Measurements from ENCODE around the gene GPC6. TPM values are rescaled to one million over a fixed set of nuclear protein-coding genes. Genes with fewer than 3 reads are reported as not detected.

Gene GPC6
- total RNA-seq, 1 donor from 2014 or later: 63.0 TPM

- no peaks in the 10 kb centered on the region for H3K27me3 Mint-ChIP-seq (ENCODE audit: low read depth, unreplicated experiment)
- H3K4me2 ChIP-seq (ENCODE audit: low read length): no peak overlapping the region
Measured at GRCh38 chr13:93800342-93800741, 573.7 kb downstream of the GPC6 start.

DNA sequence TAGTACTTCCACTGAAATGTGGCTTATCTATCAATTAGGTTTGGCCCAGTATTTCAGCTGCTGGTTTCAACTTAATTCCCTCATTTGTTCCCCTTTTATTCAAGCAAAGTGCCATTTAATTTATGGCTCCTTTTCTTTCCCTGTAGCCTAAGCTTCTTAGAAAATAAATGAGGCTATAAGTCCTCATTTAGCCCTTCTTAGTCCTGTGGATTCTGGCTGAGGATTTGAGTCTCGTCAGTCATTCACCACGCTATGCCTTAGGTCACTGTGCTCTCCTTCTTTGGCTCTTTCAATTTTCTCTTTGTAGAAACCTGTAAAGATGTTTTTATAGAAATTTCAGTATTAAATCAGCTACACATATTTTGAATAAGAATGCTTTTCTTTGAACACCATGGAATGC, 579.1 kb downstream of the GPC6 start:
- DNase-seq (ENCODE audit: low read depth) (no peak), FAIRE-seq (no peak)
- no peak overlapping the region for H2AFZ ChIP-seq (ENCODE audit: low read depth, low read length)
- peaks cover 6% of the 10 kb centered on the region for H4K20me1 ChIP-seq (ENCODE audit: insufficient read depth, low read length)
- no peak overlapping the region for H3K27ac Mint-ChIP-seq (ENCODE audit: unreplicated experiment)
- H3K27me3 Mint-ChIP-seq (ENCODE audit: low read depth, unreplicated experiment): no peaks in the 10 kb centered on the region
- no peaks in the 10 kb centered on the region for H3K9me3 ChIP-seq (ENCODE audit: insufficient read depth, low read depth, low read length)
- H3K4me1 ChIP-seq (ENCODE audit: insufficient read depth, low read length): no peaks in the 10 kb centered on the region
- H3K9ac ChIP-seq (ENCODE audit: low read length): no peak overlapping the region
- H3K27me3 ChIP-seq (ENCODE audit: insufficient read depth, low read length): no peaks in the 10 kb centered on the region
- H3K4me3 Mint-ChIP-seq (ENCODE audit: unreplicated experiment): no peak overlapping the region
- no peaks in the 10 kb centered on the region for H3K36me3 ChIP-seq (ENCODE audit: insufficient read depth, low read length)
- H3K27ac ChIP-seq (ENCODE audit: low read depth, low read length): no peak overlapping the region
- H3K9me3 Mint-ChIP-seq (ENCODE audit: unreplicated experiment): no peaks in the 10 kb centered on the region
- H3K4me2 ChIP-seq (ENCODE audit: low read length): no peak overlapping the region
- no peak overlapping the region for H3K4me3 ChIP-seq (ENCODE audit: insufficient read depth, low read depth, low read length)
- no peak for TF ChIP-seq EZH2 (IDR thresholded peaks at IDR 0.05; ENCODE audit: insufficient read depth, low read length)
- TF ChIP-seq, protein P1, sequence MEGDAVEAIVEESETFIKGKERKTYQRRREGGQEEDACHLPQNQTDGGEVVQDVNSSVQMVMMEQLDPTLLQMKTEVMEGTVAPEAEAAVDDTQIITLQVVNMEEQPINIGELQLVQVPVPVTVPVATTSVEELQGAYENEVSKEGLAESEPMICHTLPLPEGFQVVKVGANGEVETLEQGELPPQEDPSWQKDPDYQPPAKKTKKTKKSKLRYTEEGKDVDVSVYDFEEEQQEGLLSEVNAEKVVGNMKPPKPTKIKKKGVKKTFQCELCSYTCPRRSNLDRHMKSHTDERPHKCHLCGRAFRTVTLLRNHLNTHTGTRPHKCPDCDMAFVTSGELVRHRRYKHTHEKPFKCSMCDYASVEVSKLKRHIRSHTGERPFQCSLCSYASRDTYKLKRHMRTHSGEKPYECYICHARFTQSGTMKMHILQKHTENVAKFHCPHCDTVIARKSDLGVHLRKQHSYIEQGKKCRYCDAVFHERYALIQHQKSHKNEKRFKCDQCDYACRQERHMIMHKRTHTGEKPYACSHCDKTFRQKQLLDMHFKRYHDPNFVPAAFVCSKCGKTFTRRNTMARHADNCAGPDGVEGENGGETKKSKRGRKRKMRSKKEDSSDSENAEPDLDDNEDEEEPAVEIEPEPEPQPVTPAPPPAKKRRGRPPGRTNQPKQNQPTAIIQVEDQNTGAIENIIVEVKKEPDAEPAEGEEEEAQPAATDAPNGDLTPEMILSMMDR (IDR thresholded peaks at IDR 0.05; ENCODE audit: insufficient read depth, low read depth, low read length): no peak
- peaks cover 9% of the 10 kb centered on the region for H3K4me1 Mint-ChIP-seq (ENCODE audit: low read depth, unreplicated experiment)
- peaks cover 5% of the 10 kb centered on the region for H3K36me3 Mint-ChIP-seq (ENCODE audit: low read depth, unreplicated experiment)
- no peaks in the 10 kb centered on the region for H3K79me2 ChIP-seq (ENCODE audit: insufficient read depth, low read length)

More at GRCh38 chr13:93800342-93800741, 573.7 kb downstream of the GPC6 start:
- peaks cover 7% of the 10 kb centered on the region for H3K4me1 Mint-ChIP-seq (ENCODE audit: low read depth, unreplicated experiment)
- Histone ChIP-seq H3K4me1 (ENCODE audit: insufficient read depth, low read length) (no peaks in the 10 kb centered on the region), H3K9ac (ENCODE audit: low read length) (no peak overlapping the region), H3K79me2 (ENCODE audit: insufficient read depth, low read length) (no peaks in the 10 kb centered on the region), H3K4me3 (ENCODE audit: insufficient read depth, low read depth, low read length) (no peak overlapping the region), H2AFZ (ENCODE audit: low read depth, low read length) (no peak overlapping the region), H3K27me3 (ENCODE audit: insufficient read depth, low read length) (no peaks in the 10 kb centered on the region), H3K36me3 (ENCODE audit: insufficient read depth, low read length) (no peaks in the 10 kb centered on the region), H3K9me3 (ENCODE audit: insufficient read depth, low read depth, low read length) (no peaks in the 10 kb centered on the region), H4K20me1 (ENCODE audit: insufficient read depth, low read length) (peaks cover 6% of the 10 kb centered on the region), H3K27ac (ENCODE audit: low read depth, low read length) (no peak overlapping the region)
- H3K4me3 Mint-ChIP-seq (ENCODE audit: unreplicated experiment): no peak overlapping the region
- no peak overlapping the region for H3K27ac Mint-ChIP-seq (ENCODE audit: unreplicated experiment)
- TF ChIP-seq EZH2 (IDR thresholded peaks at IDR 0.05; ENCODE audit: insufficient read depth, low read length): no peak
- TF ChIP-seq, protein P1 (IDR thresholded peaks at IDR 0.05; ENCODE audit: insufficient read depth, low read depth, low read length): no peak
- H3K9me3 Mint-ChIP-seq (ENCODE audit: unreplicated experiment): no peaks in the 10 kb centered on the region
- H3K36me3 Mint-ChIP-seq (ENCODE audit: low read depth, unreplicated experiment): no peaks in the 10 kb centered on the region
- FAIRE-seq (peak; percentile 17), DNase-seq (ENCODE audit: low read depth) (no peak)

- Histone ChIP-seq H2AFZ (ENCODE audit: low read depth, low read length) (no peak overlapping the region), H3K27me3 (ENCODE audit: insufficient read depth, low read length) (no peaks in the 10 kb centered on the region), H3K4me3 (ENCODE audit: insufficient read depth, low read depth, low read length) (no peak overlapping the region), H3K4me1 (ENCODE audit: insufficient read depth, low read length) (no peaks in the 10 kb centered on the region), H3K9me3 (ENCODE audit: insufficient read depth, low read depth, low read length) (no peaks in the 10 kb centered on the region), H3K27ac (ENCODE audit: low read depth, low read length) (no peak overlapping the region), H4K20me1 (ENCODE audit: insufficient read depth, low read length) (no peaks in the 10 kb centered on the region), H3K4me2 (ENCODE audit: low read length) (no peak overlapping the region), H3K79me2 (ENCODE audit: insufficient read depth, low read length) (no peaks in the 10 kb centered on the region), H3K36me3 (ENCODE audit: insufficient read depth, low read length) (no peaks in the 10 kb centered on the region), H3K9ac (ENCODE audit: low read length) (no peak overlapping the region)
- Mint-ChIP-seq H3K27ac (ENCODE audit: unreplicated experiment) (no peak overlapping the region), H3K36me3 (ENCODE audit: low read depth, unreplicated experiment) (peaks cover 5% of the 10 kb centered on the region), H3K4me3 (ENCODE audit: unreplicated experiment) (no peak overlapping the region), H3K4me1 (ENCODE audit: low read depth, unreplicated experiment) (peaks cover 9% of the 10 kb centered on the region), H3K27me3 (ENCODE audit: low read depth, unreplicated experiment) (no peaks in the 10 kb centered on the region), H3K9me3 (ENCODE audit: unreplicated experiment) (no peaks in the 10 kb centered on the region)
- TF ChIP-seq, protein P1 (IDR thresholded peaks at IDR 0.05; ENCODE audit: insufficient read depth, low read depth, low read length): no peak
- no peak for TF ChIP-seq EZH2 (IDR thresholded peaks at IDR 0.05; ENCODE audit: insufficient read depth, low read length)
- FAIRE-seq (peak; percentile 17), DNase-seq (ENCODE audit: low read depth) (no peak)
Measured at GRCh38 chr13:93806861-93807260, 580.3 kb downstream of the GPC6 start.

All from astrocyte (in vitro differentiated cells and primary cell).